Measurements from ENCODE around the gene CERS1. TPM values are rescaled to one million over a fixed set of nuclear protein-coding genes. Genes with fewer than 3 reads are reported as not detected.

CERS1 gene
- total and polyA plus RNA-seq, 4 donors: 0.28 TPM; not detected in 3

DNA sequence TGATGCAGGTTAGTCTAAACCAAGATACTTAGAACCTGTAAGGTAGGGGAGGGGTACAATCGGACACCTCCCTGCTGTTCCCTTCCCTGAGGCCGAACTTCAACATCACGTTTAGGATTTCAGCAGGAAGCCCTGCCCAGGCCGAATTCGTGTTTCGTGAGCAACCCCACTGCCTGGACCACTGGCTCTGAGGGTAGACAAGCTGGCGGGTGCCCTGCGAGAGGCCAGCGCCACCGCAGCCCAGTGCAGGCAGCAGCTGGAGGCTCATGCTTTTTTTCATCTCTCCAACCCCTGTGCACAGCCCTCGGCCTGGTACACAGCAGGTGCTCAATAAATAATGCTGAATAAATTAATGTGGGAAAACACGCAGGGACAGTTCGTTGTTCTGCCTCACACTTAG is 37.3 kb upstream of the CERS1 start:
- WGBS: 82% methylated on average over 13 of the region's 13 CpGs
- Histone ChIP-seq H3K36me3 (ENCODE audit: control insufficient read depth in 4 of 4, insufficient read depth in 3 of 4, low read depth in 1 of 4, low read length in 3 of 4) (peaks cover 0 to 9% (median 0%) of the 10 kb centered on the region in 4 donors), H3K4me3 (ENCODE audit: low read depth in 1 of 3, low read length in 3 of 3) (no peak overlapping the region), H3K9me3 (ENCODE audit: control insufficient read depth in 4 of 4, low read length in 3 of 4) (no peaks in the 10 kb centered on the region), H3K9ac (ENCODE audit: low read depth in 1 of 2, low read length in 2 of 2) (no peak overlapping the region), H3K27ac (ENCODE audit: low read depth in 1 of 2, low read length in 2 of 2) (no peak overlapping the region), H3K27me3 (ENCODE audit: control insufficient read depth in 4 of 4, insufficient read depth in 4 of 4, low read length in 3 of 4) (no peaks in the 10 kb centered on the region), H3K4me1 (ENCODE audit: control insufficient read depth in 4 of 4, insufficient read depth in 4 of 4, low read length in 3 of 4) (peaks cover 0 to 3% (median under 1%) of the 10 kb centered on the region in 4 donors)
- no peak for TF ChIP-seq FOXA1 (IDR thresholded peaks at IDR 0.05)
- no peak for TF ChIP-seq HNF4G (IDR thresholded peaks at IDR 0.05)
- TF ChIP-seq RAD21 (IDR thresholded peaks at IDR 0.05): no peak
- no peak for TF ChIP-seq RXRA (IDR thresholded peaks at IDR 0.05)
- TF ChIP-seq, protein P1, sequence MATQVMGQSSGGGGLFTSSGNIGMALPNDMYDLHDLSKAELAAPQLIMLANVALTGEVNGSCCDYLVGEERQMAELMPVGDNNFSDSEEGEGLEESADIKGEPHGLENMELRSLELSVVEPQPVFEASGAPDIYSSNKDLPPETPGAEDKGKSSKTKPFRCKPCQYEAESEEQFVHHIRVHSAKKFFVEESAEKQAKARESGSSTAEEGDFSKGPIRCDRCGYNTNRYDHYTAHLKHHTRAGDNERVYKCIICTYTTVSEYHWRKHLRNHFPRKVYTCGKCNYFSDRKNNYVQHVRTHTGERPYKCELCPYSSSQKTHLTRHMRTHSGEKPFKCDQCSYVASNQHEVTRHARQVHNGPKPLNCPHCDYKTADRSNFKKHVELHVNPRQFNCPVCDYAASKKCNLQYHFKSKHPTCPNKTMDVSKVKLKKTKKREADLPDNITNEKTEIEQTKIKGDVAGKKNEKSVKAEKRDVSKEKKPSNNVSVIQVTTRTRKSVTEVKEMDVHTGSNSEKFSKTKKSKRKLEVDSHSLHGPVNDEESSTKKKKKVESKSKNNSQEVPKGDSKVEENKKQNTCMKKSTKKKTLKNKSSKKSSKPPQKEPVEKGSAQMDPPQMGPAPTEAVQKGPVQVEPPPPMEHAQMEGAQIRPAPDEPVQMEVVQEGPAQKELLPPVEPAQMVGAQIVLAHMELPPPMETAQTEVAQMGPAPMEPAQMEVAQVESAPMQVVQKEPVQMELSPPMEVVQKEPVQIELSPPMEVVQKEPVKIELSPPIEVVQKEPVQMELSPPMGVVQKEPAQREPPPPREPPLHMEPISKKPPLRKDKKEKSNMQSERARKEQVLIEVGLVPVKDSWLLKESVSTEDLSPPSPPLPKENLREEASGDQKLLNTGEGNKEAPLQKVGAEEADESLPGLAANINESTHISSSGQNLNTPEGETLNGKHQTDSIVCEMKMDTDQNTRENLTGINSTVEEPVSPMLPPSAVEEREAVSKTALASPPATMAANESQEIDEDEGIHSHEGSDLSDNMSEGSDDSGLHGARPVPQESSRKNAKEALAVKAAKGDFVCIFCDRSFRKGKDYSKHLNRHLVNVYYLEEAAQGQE (IDR thresholded peaks at IDR 0.05): no peak
- TF ChIP-seq EGR1 (IDR thresholded peaks at IDR 0.05; ENCODE audit: low read depth in 2 of 2): no peak
- no peak for TF ChIP-seq NR2F2 (IDR thresholded peaks at IDR 0.05)
- no peak for TF ChIP-seq HNF4A (conservative IDR thresholded peaks at IDR 0.05)
- TF ChIP-seq FOXA2 (IDR thresholded peaks at IDR 0.05): no peak
- TF ChIP-seq, protein P2, sequence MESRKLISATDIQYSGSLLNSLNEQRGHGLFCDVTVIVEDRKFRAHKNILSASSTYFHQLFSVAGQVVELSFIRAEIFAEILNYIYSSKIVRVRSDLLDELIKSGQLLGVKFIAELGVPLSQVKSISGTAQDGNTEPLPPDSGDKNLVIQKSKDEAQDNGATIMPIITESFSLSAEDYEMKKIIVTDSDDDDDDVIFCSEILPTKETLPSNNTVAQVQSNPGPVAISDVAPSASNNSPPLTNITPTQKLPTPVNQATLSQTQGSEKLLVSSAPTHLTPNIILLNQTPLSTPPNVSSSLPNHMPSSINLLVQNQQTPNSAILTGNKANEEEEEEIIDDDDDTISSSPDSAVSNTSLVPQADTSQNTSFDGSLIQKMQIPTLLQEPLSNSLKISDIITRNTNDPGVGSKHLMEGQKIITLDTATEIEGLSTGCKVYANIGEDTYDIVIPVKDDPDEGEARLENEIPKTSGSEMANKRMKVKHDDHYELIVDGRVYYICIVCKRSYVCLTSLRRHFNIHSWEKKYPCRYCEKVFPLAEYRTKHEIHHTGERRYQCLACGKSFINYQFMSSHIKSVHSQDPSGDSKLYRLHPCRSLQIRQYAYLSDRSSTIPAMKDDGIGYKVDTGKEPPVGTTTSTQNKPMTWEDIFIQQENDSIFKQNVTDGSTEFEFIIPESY (IDR thresholded peaks at IDR 0.05): no peak
- no peak for TF ChIP-seq YY1 (IDR thresholded peaks at IDR 0.05)
- no peak for TF ChIP-seq GABPA (IDR thresholded peaks at IDR 0.05 in 1 of 2, conservative IDR thresholded peaks at IDR 0.05 in 1 of 2)
- TF ChIP-seq TAF1 (conservative IDR thresholded peaks at IDR 0.05): no peak
- TF ChIP-seq, protein P3, sequence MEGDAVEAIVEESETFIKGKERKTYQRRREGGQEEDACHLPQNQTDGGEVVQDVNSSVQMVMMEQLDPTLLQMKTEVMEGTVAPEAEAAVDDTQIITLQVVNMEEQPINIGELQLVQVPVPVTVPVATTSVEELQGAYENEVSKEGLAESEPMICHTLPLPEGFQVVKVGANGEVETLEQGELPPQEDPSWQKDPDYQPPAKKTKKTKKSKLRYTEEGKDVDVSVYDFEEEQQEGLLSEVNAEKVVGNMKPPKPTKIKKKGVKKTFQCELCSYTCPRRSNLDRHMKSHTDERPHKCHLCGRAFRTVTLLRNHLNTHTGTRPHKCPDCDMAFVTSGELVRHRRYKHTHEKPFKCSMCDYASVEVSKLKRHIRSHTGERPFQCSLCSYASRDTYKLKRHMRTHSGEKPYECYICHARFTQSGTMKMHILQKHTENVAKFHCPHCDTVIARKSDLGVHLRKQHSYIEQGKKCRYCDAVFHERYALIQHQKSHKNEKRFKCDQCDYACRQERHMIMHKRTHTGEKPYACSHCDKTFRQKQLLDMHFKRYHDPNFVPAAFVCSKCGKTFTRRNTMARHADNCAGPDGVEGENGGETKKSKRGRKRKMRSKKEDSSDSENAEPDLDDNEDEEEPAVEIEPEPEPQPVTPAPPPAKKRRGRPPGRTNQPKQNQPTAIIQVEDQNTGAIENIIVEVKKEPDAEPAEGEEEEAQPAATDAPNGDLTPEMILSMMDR (IDR thresholded peaks at IDR 0.05; ENCODE audit: low read depth, low read length, missing input control): no peak
- TF ChIP-seq, protein P4, sequence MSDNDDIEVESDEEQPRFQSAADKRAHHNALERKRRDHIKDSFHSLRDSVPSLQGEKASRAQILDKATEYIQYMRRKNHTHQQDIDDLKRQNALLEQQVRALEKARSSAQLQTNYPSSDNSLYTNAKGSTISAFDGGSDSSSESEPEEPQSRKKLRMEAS (IDR thresholded peaks at IDR 0.05): no peak
- TF ChIP-seq JUND (IDR thresholded peaks at IDR 0.05): no peak
- no peak for TF ChIP-seq SP1 (IDR thresholded peaks at IDR 0.05)
- no peak for DNase-seq (ENCODE audit: low spot score)
